ENCODE data around the gene CCDC33. TPM values are rescaled to one million over a fixed set of nuclear protein-coding genes. Genes with fewer than 3 reads are reported as not detected.

The CCDC33 gene
- total and polyA plus RNA-seq, 2 experiments from 2014 or later: 2.6 to 2.8 TPM

GRCh38 chr15:74188216-74188615 is 47.9 kb upstream of the CCDC33 start:
- Mint-ChIP-seq H3K4me3 (no peak overlapping the region), H3K9me3 (no peaks in the 10 kb centered on the region), H3K4me1 (no peaks in the 10 kb centered on the region; the same call in 2 of the 3 replicates), H3K36me3 (ENCODE audit: low read depth) (no peaks in the 10 kb centered on the region), H3K27ac (no peak overlapping the region), H3K27me3 (ENCODE audit: insufficient read depth, low read depth, poor library complexity) (peaks cover 12% of the 10 kb centered on the region)
- no peaks in the 10 kb centered on the region for H3K27me3 ChIP-seq (ENCODE audit: insufficient read depth)
- no peak overlapping the region for H3K4me2 ChIP-seq
- no peaks in the 10 kb centered on the region for H3K4me1 ChIP-seq (ENCODE audit: insufficient read depth)
- H4K20me1 ChIP-seq (replicated peaks; ENCODE audit: insufficient read depth): no peaks in the 10 kb centered on the region
- H3K79me2 ChIP-seq (replicated peaks; ENCODE audit: insufficient read depth): no peaks in the 10 kb centered on the region
- ATAC-seq (no peak), DNase-seq (ENCODE audit: low spot score) (no peak)
- H2AFZ ChIP-seq: no peak overlapping the region
- H3K4me3 ChIP-seq: no peak overlapping the region
- no peaks in the 10 kb centered on the region for H3K9me2 ChIP-seq (ENCODE audit: insufficient read depth)
- H3F3A ChIP-seq (replicated peaks; ENCODE audit: low read depth): no peaks in the 10 kb centered on the region
- no peaks in the 10 kb centered on the region for H3K36me3 ChIP-seq (ENCODE audit: insufficient read depth)
- H3K27ac ChIP-seq (ENCODE audit: low read depth): no peak overlapping the region
- no peak for TF ChIP-seq REST (IDR thresholded peaks at IDR 0.05; ENCODE audit: unreplicated experiment)
- TF ChIP-seq CREB1 (CRISPR knock-in tag; IDR thresholded peaks at IDR 0.05; ENCODE audit: low read depth): no peak
- TF ChIP-seq JUNB (IDR thresholded peaks at IDR 0.05; ENCODE audit: unreplicated experiment): no peak
- no peak for TF ChIP-seq NANOG (IDR thresholded peaks at IDR 0.05; ENCODE audit: borderline replicate concordance)

- no peaks in the 10 kb centered on the region for H3K79me2 ChIP-seq (replicated peaks; ENCODE audit: insufficient read depth)
- H3K4me2 ChIP-seq: no peak overlapping the region
- Mint-ChIP-seq H3K4me1 (peaks cover 4% of the 10 kb centered on the region; the same call in 2 of the 3 replicates), H3K27me3 (ENCODE audit: insufficient read depth, low read depth, poor library complexity) (peaks cover 15% of the 10 kb centered on the region), H3K36me3 (ENCODE audit: low read depth) (no peaks in the 10 kb centered on the region; the same call in 2 of the 3 replicates), H3K27ac (no peak overlapping the region), H3K9me3 (no peaks in the 10 kb centered on the region), H3K4me3 (no peak overlapping the region)
- H3K36me3 ChIP-seq (ENCODE audit: insufficient read depth): no peaks in the 10 kb centered on the region; the same call in 1 of the 2 replicates
- H3K4me1 ChIP-seq (ENCODE audit: insufficient read depth): no peaks in the 10 kb centered on the region
- no peaks in the 10 kb centered on the region for H3F3A ChIP-seq (replicated peaks; ENCODE audit: low read depth)
- no peaks in the 10 kb centered on the region for H3K9me2 ChIP-seq (ENCODE audit: insufficient read depth)
- H3K27ac ChIP-seq (ENCODE audit: low read depth): no peak overlapping the region
- no peak overlapping the region for H2AFZ ChIP-seq
- TF ChIP-seq ZNF462 (CRISPR knock-in tag; IDR thresholded peaks at IDR 0.05): no peak
- ATAC-seq (no peak), DNase-seq (ENCODE audit: low spot score) (no peak)
- H3K27me3 ChIP-seq (ENCODE audit: insufficient read depth): no peaks in the 10 kb centered on the region
- H3K4me3 ChIP-seq: no peak overlapping the region
- no peaks in the 10 kb centered on the region for H4K20me1 ChIP-seq (replicated peaks; ENCODE audit: insufficient read depth)
These were observed 44.3 kb upstream of the CCDC33 start for GRCh38 chr15:74191798-74192197.

Measured in GM23338 (cell line).